Measurements from ENCODE around the gene ACVR1.

The ACVR1 gene

GRCh38 chr2:157842106-157842879 lies 33.8 kb downstream of the ACVR1 start:
- no peak for TF ChIP-seq CTCF (IDR thresholded peaks at IDR 0.05; ENCODE audit: control extremely low read depth, extremely low read depth, low read depth, missing control alignments)
- ChIA-PET CTCF (no interaction called here), POLR2A (no interaction called here)
- no peak for DNase-seq (ENCODE audit: extremely low spot score)

- DNase-seq (ENCODE audit: extremely low spot score) = no peak
- POLR2A ChIA-PET = no interaction called here
- TF ChIP-seq CTCF (IDR thresholded peaks at IDR 0.05; ENCODE audit: control extremely low read depth, extremely low read depth, low read depth, missing control alignments) = no peak
- CTCF ChIA-PET = no interaction called here
These were observed 34.6 kb downstream of the ACVR1 start for GRCh38 chr2:157841485-157841884.

DNA sequence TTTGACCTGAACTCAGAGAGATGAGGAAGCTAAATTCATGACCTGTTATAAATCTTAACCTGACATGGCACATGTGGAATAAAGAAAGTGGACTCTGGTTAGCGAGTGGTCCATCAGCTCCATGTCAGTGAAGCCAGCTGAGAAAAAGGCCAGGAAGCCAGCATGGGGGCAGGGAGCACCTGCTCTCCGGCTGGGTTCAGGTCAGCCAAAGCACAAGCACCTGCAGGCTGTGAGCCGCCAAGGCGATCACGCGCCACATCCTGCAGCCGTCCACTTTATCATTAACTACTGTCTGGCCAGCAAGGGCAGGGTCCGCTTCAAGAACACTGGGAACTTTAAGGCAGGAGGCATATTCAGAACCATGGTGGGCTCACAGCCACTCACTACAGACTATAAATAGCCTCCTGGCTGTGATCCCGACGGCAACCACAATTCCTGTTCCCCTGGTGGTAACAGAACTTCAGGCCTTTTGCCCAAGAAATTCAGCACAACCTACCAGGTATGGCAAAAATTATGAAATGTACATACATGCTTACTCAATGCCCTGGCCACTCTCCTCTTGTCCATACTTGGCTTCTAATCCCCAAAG lies 35.5 kb downstream of the ACVR1 start:
- ChIA-PET CTCF (no interaction called here), POLR2A (no interaction called here)
- TF ChIP-seq CTCF (IDR thresholded peaks at IDR 0.05; ENCODE audit: control extremely low read depth, extremely low read depth, low read depth, missing control alignments) = no peak
- no peak for DNase-seq (ENCODE audit: extremely low spot score)

- TF ChIP-seq CTCF (IDR thresholded peaks at IDR 0.05; ENCODE audit: control extremely low read depth, extremely low read depth, low read depth, missing control alignments) = no peak
- ChIA-PET CTCF (no interaction called here), POLR2A (no interaction called here)
- DNase-seq (ENCODE audit: extremely low spot score) = no peak
These were observed 36.3 kb downstream of the ACVR1 start for GRCh38 chr2:157839822-157840221.

- DNase-seq (ENCODE audit: extremely low spot score) = no peak
- TF ChIP-seq CTCF (IDR thresholded peaks at IDR 0.05; ENCODE audit: control extremely low read depth, extremely low read depth, low read depth, missing control alignments) = no peak
- ChIA-PET POLR2A (no interaction called here), CTCF (no interaction called here)
These were observed 36.8 kb downstream of the ACVR1 start for GRCh38 chr2:157839162-157839801.

DNA sequence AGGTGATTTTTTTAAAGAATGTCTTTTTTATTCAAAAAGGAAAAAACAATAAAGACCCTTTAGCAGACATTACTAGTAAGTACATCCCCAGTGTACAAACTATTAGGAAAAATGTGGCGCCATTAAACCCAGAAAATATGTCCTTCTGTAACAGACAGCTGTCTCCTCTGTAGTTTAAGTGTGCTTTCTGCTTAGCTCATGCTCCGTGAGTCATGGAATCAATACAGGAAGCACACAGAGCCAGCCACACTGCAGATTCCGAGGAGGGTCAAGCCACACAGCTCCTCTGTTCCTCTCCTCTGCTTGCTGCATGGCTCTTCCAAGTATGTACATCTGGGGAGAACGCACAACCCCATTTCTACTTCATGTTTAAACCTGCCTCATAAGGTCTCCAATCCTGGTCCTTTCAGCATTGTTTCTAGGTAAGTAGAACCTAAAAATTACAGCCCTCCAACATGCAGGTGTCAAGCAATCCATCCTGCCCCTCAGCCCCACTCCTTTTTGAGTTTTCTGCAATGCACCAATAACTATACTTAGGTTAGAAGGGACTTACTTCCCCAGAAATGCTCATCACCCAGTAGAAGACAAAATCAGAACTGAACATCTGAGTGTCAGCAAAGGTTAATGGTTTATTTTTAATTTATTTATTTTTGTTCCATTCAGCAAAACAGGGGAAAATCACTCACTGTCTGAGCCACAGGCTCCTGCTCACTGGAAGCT lies 37.5 kb downstream of the ACVR1 start:
- ChIA-PET POLR2A (no interaction called here), CTCF (no interaction called here)
- TF ChIP-seq CTCF (IDR thresholded peaks at IDR 0.05; ENCODE audit: control extremely low read depth, extremely low read depth, low read depth, missing control alignments) = no peak
- no peak for DNase-seq (ENCODE audit: extremely low spot score)

Measured in GM10248 (cell line).